OCI-M2 (cell line): Measurements from ENCODE around the gene RPE65.
"Not testable (repeated sequence)": the region's sequence is repeated elsewhere in the genome, so short reads cannot be mapped to it uniquely, and the experiment has no call there.

Experiments
- DNase-seq: peaks from one replicate; lab custom pipeline; 2025; ENCODE audit not compliant: unreplicated experiment; lab: John Stamatoyannopoulos, UW

Gene RPE65

DNA sequence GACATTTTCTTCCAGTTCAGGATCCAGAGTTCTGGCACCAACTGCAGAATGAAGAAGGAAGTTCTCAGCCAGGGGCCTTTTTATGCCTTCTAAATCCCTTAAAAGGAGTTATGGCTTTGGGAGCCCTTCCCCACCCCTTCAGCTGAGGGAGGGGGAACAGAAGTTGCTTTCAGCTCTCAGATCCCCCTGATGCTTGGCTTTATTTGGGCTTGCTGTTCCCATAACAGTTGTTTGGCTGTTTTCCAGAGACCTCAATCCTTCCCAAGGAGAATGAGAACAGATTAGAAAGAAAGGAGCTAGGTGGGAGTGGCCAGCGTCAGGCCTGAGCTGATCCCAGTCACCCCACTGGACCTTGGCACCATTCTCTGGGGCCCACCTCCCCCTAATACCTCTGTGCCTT is at the start of gene RPE65:
RPE65 (minus strand) TSS at position 54 of the 400 bp plus-strand sequence; CDS start at position 5, 49 bp downstream.
- no peak for DNase-seq

DNA sequence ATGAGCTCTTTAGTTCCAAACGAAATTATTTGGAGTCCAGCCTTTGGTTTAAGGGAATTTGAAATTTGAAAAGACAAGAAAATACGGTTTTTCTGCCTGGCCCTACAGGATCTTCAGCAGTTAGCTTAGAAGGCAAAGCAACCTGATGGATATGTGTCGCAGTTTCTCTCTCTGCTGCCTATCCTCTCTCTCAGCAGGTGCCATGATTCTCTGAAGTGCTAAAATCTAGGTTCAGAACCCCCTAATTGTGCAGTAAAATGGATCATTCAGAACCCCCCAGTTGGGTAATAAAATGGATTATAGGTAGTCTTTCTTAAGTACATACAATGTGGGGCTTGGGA is 47.6 kb upstream of the RPE65 start:
- no peak for DNase-seq

DNA sequence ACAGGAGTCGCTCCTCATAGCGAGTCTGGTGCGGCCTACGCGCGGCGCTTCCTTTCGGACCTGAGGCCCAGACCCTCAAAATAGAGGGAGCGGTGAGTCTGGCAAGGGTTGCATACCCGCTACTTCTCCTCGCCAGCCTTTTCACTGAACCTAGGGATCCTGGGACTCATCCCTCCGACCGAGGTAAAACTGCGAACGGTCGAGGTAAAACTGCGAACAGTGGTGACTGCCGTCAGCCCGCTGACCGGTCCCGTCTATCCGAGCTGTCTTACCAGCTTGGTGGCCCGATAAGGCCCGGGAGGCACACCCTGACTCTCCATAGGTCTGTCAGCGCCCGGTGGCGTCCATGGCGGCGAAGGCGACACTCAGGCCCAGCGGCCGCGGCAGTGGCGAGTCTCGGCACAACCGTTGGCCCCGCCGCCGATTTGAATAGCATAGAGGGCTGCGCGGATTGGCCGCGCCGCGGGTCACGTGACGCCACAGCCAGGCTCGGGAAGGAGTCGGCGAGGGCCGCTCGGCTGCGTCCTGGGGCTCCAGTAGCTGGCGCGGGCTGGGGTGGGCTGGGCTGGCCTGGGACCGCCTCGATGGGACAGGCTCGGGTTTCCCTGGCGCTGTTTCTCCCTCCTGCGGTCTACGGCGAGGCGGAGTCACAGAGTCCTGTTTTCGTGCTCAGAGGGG is 47.1 kb upstream of the RPE65 start, which contains the start of gene DEPDC1:
DEPDC1 (minus strand) TSS at position 403 of the 678 bp plus-strand sequence; CDS start at position 320, 83 bp downstream.
- peak; percentile 68 for DNase-seq

DNA sequence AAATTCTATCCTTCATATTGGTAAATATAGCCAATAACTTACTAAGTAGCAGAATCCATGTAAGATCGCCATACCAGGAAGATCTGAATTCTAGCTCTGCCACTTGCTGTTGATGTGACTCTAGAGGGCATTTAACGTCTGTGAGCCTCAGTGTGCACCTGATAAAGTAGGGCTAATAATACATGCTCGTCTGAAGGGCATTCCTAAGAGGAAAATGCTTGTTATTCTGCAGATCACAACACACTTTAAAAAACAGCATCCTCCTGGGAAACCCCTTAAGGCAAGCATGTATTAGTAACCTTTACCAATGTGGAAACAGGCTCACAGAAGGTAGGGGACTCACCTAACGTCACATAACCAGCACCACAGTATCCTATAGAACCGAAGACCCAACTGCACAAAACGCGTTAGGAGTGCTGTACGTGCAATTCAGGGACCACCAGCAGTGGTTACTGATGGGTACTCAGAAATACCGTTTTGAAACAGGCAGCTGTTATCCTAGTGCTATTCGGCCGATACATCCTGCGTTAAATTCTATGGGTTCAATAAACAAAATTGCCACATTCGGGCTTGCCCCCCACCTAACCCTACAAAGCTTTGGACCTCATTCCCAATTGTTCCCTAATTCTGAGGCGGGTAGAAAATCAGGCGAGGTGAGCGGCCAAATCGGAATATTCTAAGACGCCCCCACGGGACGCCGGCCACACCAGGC is 46.4 kb upstream of the RPE65 start:
- DNase-seq: no peak

DNA sequence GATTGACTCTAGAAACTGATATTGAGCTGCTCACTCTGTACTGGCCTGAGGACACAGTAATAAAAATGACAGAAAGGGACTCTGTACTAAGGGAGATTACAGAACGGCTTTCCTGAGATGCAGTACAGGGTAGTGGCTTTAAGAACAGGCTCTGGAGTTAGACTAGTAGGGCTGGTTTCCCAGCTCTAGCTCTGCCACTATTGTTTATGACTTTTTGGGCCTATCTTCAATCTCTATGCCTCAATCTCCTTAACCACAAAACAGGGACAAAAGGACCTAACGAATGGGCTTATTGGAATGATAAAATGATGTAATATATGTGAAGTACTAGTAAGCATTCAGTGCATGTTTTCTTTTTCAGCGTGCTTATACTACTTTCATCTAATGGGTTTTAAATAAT is 45.8 kb upstream of the RPE65 start:
- no peak for DNase-seq

DNA sequence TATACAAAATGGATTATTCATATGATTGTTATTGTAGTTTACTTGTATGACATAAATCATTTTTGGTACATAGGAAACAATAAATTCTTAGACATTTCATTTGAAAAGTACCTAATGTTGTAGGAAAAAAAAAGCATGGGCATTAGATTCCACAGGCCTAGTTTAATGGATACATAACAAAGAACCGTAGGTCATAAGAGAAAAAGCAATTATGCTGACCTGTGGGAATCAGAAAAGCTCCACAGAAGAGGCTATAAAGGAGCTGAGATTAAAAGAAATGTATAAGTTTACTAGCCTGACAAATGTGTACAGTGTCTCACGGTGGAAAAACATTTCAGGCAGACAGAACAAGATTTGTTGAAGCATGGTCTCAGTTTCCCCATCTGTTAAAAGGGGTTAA is 43.4 kb upstream of the RPE65 start:
- no peak for DNase-seq

DNA sequence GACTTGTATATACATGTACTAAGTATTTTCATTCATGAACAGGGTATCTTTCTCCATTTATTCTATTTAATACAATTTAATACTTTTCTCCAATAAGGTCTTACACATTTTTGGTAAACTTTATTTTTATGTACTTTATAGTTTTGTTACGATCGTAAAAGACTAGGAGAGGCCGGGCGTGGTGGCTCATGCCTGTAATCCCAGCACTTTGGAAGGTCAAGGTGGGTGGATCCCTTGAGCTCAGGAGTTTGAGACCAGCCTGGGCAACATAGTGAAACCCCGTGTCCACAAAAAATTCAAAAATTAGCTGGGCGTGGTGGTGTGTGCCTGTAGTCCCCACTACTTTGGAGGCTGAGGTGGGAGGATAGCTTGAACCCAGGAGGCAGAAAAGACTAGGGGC is 42.5 kb upstream of the RPE65 start:
- DNase-seq: not testable (repeated sequence)

DNA sequence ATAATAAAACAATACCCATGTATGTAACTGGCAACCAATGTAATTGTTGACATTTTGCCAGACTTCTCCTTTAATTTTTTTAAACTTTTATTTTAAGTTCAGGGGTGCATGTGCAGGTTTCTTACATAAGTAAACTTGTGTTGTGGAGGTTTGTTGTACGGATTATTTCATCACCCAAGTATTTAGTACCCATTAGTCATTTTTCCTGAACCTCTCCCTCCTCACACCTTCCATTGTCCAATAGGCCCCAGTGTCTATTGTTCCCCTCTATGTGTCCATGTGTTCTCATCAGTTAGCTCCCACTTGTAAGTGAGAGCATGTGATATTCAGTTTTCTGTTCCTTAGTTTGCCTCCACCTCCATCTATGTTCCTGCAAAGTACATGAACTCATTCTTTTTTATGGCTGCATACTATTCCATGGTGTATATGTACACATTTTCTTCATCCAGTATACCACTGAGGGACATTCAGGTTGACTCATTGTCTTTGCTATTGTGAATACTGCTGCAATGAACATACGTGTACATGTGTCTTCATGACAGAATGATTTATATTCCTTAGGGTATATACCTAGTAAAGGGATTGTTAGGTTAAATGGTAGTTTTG is 40.4 kb upstream of the RPE65 start:
- no peak for DNase-seq

DNA sequence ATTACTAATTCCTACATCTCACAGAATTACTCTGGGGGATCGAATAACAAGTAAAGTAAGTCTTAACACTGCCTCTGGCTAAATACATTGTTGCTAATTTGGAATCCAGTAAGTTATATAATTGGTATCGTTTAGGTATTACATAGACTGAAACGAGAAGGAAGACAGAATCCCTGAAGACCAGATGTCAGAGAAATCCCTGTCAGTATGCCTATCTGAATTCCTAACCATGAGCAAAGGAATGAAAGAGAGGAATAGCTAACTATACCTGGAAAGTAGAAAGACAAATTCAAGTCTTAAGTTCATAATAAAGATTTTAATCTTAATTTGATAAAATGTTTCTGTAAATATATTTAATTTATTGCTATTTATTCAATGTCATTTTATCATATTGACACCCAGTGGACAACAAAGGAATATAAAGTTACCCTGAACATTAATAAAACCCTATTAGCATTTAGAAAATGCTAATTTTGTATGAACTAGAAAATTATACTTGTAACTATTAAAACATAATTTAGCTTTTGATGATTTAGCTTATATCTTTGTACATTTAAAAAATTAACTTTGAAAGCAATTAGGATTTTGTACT is 35.8 kb upstream of the RPE65 start:
- DNase-seq: no peak

DNA sequence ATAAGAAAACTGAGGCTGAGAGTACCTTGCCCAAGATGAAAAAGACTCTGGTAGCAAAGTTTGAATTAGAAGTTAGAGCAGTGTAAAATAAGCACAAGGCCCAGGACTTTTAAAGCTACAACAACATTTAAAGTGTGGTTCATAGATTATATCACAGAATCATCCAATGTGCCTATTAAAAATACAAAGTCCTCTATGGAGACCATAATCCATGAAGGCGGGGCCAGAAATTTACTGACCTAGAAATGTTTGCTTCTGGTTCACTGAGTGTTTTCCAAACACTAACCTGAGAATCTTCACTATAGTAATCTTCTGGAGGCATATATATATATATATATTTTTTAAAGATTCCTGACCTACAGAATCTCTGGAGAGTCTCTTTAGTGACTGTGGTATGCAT is 34.9 kb upstream of the RPE65 start:
- no peak for DNase-seq

DNA sequence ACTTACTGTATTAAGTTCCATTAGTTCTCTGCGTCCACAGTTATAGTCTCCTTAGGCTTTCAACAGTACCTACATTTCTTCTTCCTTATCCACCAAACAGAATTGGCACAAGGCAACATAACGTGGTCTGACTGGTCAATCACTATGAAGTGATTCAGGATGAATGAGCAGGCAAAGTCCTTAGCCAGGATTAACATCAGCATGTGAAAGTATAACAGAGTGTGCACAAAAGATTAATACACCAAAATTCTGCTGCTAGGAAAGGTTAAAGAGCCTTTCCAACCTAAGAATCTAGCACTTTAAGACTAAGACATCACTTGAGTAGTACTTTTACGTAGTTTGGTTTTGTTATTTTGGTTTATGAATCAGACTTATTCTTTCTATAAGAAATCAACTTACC is 31.3 kb upstream of the RPE65 start:
- DNase-seq: no peak

DNA sequence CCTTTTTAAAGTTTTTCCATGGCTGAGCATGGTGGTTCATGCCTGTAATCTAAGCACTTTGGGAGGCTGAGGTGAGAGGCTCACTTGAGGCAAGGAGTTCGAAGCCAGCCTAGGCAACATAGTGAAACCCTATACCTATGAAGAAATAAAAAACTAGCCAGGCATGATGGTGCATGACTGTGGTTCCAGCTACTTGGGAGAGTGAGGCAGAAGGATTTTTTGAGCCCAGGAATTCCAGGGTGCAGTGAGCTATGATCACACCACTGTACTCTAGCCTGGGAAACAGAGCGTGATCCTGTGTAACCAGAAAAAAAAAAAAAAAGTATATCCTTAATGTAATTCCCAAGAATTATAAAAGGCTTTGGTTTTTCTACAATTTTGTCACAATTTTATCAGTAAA is 29.7 kb upstream of the RPE65 start:
- no peak for DNase-seq

DNA sequence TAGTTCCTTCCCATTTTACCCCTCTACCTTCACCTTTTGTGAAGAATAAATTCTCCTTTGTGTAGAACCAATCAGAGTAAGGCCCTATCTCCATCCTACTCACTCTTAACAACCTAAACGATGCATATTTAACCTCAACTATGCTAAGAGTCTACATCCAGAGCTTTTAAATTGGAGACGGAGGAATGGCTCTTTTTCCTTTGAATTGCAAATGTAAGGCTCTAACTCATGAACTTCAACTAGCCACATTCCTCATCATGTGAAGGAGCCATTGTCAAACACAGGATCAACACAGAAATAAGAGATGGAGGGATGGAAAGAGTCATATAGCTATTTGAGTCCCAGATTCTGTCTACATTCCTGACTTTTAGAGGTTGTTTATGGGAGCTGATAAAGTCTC is 28.9 kb upstream of the RPE65 start:
- no peak for DNase-seq

DNA sequence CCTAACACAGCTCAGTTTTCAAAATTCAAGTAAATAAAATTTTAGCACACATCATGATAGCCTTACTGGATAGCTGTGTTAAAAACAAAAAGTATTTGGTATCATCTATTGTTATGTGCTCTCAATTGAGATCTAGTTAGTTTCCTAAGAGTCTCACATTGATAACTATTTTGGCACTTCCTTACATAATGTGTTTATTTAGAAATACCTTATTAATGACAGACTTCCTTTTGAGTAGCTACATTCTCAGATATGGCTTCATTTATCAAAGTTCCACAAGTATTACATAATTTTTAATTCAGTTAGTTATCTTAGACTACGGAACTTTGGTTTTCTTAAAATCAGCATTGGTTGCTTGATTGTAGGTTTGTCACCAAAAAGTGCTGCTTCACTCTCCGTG is 26.9 kb upstream of the RPE65 start:
- not testable (repeated sequence) for DNase-seq

DNA sequence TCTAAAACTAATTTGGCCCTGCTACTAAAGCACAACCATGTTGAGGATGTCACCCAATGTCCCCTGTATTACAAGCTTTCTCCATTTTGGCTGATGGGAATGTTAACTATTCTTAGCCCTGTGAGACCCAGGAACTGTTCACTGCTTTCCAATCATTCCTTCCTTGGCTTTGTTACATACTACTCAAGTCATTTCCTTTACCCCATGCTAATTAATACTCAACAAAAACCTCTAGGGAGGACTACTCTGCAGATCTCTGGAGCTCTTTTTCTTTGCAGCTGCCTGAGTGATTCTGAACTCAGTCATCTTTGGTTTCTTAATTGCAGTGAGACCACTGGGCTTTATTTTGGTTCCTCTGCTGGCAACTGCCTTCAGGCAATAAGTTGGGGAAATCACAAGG is 23.3 kb upstream of the RPE65 start:
- DNase-seq: no peak

DNA sequence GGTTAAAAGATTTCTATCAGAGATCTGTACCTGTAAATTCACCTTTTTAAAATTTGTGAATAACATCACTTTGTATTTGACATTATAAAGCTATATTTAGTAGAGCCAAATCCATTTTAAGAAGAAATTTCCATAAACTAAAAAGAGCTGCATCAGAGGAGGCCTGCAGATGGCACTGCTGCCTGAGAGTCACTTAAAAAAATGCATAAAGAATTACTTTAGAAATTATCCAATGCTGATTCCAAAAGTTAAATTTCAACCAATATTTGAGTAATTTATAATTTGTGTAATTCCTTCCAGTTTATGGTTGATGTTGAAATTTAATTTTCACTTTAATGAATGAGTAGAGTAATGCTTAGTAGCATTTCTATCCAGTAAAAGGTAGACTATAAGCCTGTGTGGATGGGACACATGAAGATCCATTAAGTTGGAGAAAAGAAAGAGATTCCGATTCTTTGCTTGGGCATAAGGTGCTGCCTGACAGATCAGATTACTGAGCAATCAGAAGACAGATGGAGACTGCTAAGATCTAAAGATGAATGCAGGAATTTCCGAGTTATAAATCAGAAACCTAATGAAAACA is 20.7 kb upstream of the RPE65 start:
- no peak for DNase-seq

DNA sequence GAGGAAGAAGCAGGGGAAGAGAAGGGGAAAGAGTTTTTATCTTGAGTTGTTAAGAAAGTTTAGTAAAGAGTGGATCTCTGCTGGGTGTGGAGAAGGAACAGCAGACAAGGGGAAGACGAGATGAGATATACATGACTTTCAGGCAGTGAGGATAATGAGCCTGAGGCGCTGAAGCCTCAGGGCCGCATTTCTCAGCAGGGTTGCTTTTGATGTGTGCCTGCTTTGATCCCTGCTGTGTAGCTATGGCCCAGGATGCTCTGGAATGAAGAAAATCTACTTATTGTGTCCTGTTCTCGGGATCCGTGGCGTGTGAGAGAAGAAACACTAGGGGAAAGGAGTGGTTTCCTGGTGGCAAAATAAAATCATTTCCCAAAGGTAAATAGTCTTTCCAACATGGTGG is 15.1 kb upstream of the RPE65 start:
- no peak for DNase-seq

DNA sequence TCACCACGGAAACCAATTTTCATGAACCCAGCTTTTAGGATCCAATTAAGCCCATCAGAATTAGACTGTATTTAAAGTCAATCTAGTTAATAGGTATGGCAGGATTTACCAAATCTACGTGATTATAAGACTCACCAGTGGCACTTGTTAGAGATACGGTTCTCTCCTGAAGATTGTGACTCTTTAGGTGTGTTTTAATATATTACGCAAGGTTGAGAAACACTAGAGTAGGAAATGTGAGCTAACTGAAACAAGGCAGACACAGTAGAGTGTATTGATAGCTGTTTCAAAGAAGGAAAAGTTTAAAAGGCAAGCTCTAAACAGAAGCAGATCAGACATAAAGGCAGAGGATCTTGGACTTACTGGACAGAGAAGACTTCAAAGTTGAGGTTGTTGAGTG is 11.2 kb upstream of the RPE65 start:
- DNase-seq: no peak

DNA sequence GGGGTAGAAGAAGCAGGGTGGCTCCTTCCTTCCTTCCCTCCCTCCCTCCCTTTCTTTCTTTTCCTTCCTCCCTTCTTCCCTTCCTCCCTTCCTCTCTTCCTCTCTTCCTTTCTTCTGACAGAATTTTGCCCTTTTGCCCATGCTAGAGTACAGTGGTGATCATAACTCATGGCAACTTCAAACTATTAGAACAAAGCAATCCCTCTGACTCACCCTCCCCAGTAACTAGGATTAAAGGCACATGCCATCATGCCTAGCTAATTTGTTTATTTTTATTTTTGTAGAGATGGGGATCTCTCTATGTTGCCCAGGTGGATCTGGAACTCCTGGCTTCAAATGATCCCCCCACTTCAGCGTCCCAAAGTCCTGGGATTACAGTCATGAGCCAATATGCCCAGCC is 10.0 kb upstream of the RPE65 start:
- no peak for DNase-seq

DNA sequence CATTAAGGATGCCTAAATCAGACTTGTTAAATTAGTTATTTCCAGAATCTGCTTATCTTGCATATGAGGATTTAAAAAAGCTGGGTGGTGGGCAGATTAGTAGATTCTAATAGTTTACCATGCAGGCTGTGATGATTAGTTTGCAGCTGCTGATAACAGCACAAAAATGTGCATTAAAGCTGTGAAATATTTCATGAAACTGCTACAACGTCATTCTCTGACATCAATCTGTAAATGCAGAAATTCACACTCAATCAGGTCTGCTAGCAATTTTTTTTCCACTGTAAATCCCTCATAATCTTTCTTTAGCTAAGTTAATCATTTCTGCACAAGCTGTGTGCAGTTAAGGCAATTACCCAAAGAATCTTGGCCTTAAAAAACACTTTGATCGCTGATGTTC is 9.3 kb upstream of the RPE65 start:
- no peak for DNase-seq

DNA sequence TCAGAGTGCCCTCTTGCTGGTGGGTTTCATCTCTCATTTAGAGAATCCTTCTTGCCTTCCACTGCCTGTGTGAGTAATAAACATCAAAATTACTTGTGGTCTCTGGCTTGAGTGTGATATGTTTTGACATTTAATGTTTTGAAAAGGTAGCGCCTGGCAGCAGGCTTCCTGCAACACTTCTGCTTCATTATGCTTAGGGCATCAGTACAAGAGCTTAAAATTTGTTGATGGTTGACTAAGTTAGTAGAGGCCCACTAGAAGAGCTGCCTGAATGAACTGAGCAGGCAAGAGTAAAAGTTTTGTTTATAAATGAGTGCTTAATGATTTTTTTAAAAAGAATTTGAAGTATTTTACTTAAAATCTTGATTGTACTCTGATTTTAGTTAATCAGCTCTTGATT is 6.4 kb upstream of the RPE65 start:
- no peak for DNase-seq

DNA sequence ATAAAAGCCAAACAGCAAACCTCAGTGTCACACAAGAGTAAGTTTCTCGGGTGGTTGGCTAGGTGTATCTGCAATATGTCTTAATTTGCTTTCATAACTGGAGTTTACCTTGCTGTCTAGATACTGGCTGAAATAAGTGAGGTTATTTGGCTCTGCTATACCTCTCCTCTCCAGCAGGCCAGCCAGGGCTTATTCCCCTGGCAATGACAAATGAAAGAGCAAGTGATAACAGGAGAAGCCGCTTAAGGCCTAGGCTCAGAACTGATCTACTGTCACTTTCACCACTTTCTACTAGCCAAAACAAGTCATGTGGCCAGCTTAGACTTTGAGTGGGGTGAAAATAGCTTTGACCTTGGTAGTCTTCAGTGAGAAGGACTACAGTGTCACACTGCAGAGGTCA is 4.8 kb upstream of the RPE65 start:
- DNase-seq: no peak
